Suppressor macrophage treated with lipopolysaccharide for 1 hour (primary cell): ENCODE results near the gene ANO10.
"Not testable (repeated sequence)": the region's sequence is repeated elsewhere in the genome, so short reads cannot be mapped to it uniquely, and the experiment has no call there.

Experiments used
- DNase-seq, 3 donors: peaks; one replicate each; pipeline ENCODE4 v3.0.0-alpha.2; 2020 to 2022

The ANO10 gene, protein sequence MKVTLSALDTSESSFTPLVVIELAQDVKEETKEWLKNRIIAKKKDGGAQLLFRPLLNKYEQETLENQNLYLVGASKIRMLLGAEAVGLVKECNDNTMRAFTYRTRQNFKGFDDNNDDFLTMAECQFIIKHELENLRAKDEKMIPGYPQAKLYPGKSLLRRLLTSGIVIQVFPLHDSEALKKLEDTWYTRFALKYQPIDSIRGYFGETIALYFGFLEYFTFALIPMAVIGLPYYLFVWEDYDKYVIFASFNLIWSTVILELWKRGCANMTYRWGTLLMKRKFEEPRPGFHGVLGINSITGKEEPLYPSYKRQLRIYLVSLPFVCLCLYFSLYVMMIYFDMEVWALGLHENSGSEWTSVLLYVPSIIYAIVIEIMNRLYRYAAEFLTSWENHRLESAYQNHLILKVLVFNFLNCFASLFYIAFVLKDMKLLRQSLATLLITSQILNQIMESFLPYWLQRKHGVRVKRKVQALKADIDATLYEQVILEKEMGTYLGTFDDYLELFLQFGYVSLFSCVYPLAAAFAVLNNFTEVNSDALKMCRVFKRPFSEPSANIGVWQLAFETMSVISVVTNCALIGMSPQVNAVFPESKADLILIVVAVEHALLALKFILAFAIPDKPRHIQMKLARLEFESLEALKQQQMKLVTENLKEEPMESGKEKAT

DNA sequence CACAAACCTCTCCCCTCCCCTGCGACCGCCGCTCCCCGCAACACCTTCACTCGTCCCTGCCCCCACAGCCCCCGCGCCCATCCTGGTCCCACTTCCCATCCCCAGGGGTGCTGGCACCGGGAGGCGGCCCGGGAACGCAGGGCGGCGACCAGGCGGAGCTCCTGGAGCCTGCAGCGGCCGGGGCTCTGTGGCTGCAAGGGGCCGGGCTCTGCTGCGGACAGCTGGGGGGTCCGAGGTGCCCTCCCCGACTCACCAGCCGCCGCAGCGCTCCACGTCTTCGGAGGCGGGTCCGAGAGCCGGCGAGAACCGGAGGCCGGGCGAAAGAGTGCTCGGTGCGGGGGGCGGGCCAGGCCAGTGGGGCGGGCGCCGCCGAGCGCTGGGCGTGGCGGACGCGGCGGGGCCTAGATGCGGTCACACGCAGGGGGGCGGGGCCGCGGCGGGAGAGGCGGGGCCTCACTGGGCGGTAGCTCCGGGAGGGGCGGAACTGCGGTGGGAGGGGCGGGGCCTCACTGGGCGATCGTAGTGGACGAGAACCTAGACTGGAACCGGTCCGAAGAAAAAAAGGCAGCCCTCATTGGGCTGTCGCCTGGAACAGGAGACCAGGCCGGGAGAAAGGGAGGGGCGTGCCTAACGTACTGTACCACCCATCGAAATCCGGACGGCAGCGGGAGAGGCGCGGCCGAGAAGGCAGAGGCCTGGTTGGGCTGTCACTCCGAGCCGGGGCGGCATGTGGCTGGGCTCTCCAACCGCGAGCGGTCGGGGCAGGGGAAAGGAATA is at the start of gene ANO10:
Gene ANO10 (minus strand): TSS at position 356 of the 777 bp plus-strand sequence. CDS start 16,159 bp downstream, outside the sequence.
- peak; percentile 98 to 100 (median 99) for DNase-seq

DNA sequence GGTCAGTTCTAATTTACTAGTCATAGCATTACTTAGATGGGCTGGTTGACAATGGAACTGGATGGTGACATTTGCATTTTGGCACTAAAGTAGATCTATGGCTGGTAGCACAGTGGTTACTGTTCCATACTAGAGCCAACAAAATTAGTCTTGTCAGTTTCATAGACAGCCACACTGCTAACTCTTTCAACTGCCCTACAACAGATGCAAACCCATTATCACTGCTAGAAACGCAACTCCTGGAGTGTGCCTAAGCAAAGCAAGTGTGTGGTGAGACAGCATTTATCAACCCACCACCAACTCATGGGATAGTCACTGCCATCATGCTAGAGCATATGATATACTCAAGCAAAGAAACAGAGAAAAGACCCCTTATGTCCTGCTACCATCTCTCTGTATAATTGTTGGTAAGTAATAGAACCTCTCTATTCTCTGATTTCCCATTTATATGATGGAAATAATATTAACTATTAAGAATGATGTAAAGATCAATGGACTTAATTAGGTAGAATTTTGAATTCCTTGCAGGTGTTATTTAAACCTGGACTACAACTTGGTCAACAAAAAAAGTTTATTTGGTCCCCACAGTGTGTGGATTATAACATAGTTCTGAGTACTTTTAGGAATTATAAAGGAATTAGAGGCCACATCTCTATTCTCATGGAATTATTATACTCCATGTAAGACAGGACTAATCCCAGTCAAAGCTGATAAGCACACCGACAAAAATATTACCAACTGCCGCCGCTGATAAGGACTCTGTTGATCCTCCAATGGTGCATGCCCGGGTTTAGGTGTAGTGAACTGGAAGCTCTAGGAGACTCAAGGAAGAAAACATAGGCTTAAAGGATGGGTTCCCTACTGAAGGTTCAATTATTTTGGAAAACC is 49.1 kb upstream of the ANO10 start:
- DNase-seq = no peak

DNA sequence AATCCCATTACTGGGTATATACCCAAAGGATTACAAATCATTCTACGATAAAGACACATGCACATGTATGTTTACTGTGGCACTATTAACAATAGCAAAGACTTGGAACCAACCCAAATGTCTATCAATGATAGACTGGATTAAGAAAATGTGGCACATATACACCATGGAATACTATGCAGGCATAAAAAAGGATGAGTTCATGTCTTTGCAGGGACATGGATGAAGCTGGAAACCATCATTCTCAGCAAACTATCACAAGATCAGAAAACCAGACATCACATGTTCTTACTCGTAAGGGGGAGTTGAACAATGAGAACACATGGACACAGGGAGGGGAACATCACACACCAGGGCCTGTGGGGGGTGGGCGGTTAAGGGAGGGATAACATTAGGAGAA is 43.2 kb upstream of the ANO10 start:
- DNase-seq = not testable (repeated sequence)

DNA sequence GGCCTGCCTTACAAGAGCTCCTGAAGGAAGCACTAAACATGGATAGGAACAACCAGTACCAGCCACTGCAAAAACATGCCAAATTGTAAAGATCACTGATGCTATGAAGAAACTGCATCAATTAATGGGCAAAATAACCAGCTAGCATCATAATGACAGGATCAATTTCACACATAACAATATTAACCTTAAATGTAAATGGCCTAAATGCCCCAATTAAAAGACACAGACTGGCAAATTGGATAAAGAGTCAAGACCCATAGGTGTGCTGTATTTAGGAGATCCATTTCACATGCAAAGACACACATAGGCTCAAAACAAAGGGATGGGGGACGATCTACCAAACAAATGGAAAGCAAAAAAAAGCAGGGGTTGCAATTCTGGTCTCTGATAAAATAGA is 39.6 kb upstream of the ANO10 start:
- DNase-seq = not testable (repeated sequence)

DNA sequence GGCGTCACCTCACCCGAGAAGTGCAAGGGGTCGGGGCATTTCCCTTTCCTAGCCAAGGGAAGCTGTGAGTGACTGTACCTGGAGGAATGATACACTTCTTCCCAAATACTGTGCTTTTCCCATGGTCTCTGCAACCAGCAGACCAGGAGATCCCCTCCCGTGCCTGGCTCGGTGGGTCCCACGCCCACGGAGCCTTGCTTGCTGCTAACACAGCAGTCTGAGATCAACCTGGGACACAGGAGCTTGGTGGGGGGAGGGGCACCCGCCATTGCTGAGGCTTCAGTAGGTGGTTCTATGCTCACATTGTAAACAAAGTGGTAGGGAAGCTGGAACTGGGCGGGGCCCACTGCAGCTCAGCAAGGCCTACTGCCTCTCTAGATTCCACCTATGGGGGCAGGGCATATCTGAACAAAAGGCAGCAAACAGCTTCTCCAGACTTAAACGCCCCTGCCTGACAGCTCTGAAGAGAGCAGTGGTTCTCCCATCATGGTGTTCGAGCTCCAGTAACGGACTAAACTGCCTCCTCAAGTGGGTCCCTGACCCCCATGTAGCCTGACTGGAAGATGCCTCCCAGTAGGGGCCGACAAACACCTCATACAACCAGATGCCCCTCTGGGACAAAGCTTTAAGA is 37.6 kb upstream of the ANO10 start:
- DNase-seq = no peak

DNA sequence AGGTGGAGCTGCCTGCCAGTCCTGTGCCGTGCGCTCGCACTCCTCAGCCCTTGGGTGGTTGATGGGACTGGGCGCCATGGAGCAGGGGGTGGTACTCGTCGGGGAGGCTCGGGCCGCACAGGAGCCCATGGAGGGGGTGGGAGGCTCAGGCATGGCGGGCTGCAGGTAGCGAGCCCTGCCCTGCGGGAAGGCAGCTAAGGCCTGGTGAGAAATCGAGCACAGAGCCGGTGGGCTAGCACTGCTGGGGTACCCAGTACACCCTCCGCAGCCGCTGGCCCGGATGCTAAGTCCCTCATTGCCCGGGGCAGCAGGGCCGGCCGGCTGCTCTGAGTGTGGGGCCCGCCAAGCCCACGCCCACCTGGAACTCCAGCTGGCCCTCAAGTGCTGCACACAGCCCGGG is 34.6 kb upstream of the ANO10 start:
- not testable (repeated sequence) for DNase-seq

DNA sequence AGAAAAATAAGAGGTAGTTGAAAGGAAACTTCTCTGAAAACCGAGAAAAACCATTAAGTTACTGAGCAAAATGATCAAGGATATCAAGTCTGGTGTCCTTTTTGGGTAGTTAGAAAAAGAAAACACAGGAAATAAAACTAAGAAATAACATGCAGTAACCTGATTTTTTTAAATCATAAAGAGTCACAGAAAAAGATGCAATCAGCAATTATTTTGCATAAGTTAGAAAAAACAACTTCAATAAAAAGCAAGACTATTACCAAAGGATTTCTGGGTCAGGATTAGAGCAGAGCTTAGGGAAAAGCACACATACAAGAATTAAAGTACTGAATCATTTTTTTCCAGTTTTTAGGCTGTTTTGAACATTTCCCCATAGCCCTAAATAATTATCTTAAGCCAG is 28.5 kb upstream of the ANO10 start:
- no peak for DNase-seq

DNA sequence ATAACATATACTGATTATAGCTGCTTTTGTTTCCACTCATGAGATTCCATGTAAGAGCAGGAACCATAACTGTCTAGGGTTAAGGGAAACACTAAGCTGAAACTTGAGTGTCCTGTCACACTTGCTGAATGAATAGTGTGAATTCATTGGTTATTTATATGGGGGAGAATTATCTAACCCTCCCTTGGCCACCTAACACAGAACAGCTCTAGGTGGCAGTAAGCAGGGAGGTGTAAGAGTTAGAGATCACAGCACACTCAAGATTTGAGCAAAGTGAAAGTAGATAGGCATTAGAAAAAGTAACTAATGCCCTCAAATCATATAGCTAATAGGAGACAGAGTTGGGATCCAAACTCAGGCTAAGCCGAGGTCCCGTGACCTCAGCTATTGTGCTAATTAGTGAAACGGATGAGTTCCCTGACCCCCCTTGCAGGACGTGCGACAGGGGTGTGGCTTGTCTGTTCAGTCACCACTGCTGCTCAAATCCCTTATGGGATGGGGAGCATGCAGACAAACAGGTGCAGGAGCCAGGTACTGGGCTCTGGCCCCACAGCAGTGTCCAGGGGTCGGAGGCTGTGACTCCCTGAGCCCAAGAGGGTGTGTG is 27.7 kb upstream of the ANO10 start:
- no peak for DNase-seq

DNA sequence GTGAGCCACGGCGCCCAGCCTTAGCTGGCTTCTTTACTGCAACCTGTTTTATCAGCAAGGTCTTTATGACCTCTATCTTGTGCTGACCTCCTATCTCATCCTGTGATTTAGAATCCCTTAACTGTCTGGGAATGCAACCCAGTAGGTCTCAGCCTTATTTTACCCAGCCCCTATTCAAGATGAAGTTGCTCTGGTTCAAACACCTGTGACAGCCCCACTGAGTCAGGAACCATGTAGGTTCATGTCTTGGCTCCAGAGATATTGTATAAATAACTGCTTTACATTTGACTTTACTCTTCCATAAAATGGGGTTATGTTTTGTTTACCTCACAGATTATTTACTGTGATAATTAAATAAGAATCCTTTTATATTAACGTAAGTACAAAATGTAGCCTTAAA is 27.1 kb upstream of the ANO10 start:
- DNase-seq = no peak

DNA sequence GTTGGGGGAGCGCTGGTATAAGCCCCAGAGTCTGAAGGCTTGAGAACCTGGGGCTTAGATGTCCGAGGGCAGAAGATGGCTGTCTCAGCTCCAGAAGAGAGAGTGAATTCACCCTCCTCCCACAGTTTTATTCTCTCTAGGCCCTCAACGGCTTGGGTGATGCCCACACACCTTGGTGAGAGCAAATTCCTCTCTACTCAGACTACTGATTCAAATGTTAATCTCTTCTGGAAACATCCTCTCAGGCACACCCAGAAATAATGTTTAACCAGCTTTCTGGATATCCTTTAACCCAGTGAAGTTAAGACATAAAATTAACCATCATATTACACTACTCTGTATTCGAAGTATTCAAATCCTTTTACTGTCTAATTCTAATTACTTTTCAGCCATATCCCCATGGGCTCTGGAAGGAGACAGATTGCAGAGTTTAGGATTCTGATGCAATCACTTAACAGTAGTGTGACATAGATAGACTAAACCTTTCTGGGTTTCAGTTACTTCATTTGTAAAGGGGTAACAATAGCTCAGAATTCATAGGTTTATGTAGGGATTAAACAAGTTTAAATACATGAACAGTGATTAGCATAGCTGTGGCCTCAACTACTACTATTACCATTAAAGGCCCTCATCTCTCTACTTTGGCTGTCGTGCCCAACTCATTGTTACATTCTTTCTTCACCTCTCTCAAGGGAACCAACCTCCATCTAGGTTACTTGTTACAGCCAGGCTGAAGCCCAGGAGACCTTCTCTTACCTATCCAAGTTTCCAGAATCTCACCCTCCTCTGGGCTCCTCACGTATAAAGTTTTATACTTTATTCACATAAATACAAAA is 25.7 kb upstream of the ANO10 start:
- no peak for DNase-seq

DNA sequence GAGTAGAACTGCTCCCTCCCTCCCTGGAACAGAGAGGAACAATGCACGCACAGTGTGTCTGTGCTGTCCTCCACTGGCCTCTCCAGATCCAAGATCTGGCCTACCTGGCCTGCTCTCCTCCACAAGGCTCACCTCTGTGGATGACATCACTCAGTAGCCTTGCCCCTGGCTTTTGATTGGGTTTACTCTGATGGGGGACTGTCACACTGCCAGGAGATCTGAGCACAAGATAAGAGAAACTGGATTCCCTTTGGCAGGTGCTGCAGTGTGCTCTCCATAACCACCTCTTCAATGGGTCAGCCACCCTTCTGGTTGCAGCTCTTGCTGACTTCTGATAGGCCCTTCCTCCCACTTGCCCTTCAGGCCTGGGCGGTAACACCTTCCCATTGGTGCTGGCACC is 22.6 kb upstream of the ANO10 start:
- no peak for DNase-seq

DNA sequence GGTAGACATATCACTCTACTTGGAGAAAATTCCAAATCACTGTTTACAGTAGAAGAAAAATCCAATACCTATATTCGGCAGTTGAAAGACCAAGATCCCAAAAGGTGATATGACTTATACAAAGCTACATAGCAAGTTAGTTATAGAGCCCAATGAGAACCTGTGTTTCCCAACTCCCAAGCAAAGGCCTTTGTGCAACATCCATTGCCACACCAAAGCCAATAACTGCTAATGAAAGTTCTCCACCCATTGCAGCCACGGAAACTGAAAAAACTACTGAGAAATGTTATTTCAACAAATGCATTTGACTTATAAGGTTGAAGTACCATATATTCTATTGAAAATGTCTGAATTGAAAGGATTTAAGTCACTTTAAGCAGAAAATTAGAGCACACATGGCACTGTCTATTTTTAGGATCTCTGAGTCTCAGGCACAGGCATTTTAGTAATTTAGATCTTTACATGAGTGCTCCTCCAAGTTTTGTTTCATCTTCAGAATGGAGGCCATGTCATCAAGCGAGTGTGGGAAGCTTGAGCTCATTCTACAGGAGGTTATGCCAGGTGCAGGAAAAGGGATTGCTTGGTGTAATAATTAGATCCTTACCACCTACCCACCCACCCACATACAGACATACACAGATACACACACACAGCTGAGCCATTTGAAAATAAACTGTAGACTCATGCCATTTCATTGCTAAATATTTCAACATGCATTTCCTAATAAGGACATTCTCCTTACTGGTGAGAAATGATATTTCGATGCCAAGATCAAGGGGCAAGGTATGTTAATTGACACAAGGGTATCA is 19.7 kb upstream of the ANO10 start:
- peak; percentile 13 to 37 (median 30) for DNase-seq

DNA sequence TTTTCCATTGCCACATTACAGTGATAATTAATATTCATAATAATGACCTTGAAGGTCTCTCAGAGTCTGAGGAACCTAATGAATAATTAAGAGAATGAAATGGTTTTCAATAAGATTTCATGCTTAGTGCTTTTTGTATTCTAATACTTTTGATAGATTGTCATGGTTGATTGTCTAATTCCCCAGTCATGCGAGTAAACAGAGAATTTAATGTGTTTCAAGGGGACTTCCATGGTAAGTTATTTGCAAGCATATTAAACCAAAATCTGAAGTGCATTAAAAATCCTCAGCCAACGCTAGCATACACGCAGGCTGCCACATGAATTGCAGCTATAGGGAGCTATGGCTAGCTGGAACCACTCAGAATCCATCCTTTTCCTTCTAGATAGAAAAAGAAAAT is 18.9 kb upstream of the ANO10 start:
- DNase-seq = no peak

DNA sequence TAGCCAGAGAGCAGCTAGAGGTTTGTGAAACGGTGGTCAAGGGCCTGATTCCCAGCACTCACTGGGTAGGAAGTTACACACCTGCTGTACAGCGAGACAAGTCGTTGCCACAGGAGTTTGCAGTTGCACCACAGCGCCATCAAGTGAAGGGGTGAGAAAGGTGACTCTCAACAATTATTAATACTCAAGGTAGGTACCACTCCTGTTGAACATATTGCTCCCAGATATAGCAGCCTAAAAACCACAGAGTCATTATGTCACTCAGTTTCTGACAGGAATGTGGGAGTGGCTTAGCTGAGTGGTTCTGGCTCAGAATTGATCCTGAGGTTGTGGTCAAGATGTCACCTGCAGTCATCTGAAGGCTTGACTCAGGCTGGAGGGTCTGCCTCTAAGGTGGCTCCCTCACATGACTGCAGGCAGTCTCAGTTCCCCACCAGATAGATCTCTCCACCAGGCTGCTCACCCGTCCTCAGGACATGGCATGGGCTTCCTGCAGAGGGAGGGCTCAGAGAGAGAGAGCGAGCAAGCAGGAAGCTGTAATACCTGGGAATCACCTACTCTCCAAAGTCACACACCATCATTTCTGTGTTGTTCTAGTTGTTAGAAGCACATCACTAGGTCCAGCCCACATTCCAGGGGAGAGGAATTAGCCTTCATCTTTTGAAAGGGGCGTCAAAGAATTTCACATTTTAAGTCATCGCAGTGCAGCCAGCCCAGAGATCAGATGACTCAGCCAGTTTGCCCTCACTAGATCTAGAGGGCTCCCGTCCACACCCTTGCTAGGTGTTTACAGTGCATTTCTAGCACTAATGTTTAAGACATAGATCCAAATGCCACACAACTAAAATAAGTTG is 17.0 kb upstream of the ANO10 start:
- DNase-seq = peak in 1 of 3 donors; percentile 10

DNA sequence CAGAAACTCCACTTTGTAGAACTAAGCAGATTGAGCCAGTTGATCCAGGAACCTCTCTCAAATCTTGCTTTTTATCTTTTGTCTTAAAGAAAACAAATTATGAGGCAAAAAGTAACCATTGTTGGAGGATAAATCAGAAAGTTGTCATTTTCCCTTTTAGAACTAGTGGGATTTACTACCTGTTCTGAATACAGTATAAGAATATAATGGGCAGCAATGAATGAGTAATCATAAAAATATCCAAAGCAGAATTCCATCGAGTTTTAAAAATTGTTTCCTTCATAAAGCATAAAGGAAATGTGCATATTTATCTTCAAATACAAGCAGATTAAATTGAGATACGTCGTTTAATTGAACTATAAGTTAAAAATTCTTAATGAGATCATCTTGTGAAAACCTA is 15.9 kb upstream of the ANO10 start:
- DNase-seq = no peak

DNA sequence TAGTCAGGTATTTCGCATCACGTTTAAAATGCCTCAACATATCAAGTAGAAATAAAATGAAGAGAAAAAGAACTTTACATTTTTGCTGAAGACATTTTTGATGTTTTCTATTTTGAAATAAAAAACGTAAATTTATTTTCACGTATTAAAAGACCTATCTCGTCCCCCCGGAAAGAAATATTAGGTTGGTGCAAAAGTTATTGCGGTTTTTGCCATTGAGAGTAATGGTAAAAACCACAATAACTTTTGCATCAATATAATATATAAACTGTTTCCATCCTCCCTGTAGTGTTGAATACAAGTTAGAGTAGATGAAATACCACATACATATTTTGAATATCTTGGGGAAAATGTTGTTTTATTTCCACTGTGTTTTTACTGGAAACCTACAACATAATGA is 11.2 kb upstream of the ANO10 start:
- no peak for DNase-seq

DNA sequence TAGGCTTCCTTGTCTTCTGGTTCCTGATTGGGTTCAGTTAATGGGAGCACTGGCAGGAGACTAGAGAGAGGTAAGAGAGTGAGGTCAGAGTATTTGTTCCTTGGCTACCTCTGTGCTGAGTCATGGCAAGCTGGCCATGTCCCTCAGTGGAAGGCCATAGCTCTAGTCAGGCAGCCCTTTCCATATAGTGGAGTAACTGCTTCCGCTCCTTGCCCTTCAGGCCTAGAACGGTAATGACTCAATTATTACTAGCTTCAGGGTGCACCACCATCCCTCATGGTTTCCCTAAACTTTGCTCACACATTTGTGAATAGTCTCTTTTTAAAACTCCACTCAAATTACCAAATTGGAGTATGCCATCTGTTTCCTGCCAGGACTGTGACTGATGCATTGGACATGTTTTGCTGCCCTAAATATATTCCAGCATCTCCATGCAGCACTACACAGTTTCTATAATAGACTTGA is 10.5 kb upstream of the ANO10 start:
- no peak for DNase-seq

DNA sequence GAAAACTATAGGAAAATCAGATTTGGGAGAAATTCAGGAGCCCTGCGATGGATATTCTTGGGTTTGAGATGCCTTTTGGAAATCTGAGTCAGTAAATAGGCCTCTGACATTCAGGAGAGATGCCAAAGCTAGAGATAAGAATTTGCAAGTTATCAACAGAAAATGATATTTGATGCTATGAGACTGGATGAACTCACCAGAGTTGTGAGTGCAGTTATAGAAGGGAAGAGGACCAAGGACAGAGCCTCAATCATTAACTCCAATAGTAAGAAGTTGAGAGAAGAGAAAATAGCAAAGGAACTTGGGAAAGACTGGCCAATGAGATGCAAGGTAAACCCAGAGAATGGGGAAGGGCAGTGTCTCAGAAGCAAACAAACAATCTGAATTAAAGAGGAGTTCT is 7.9 kb upstream of the ANO10 start:
- no peak for DNase-seq

DNA sequence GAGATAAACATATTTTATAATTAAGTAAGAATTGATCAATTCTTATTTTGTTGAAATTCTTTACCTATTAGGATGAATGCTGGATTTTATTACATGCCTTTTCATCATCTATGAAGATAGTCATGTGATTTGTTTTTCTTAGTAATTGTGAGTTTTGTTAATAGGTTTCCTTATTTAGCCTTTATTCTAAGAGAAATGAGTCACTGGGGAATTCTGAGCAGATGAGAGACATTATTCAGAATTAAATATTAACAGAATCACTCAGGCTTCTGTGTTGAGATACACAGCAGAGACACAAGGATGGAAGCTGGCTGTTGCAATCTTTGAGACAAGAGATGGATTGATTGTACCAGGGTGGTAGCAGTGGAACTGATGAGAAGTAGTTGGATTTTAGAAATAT is 7.4 kb upstream of the ANO10 start:
- peak; percentile 8 to 54 (median 30) for DNase-seq
